ENCODE measurements around the gene DENND4B. TPM values are rescaled to one million over a fixed set of nuclear protein-coding genes. Genes with fewer than 3 reads are reported as not detected.

DENND4B gene
- total and polyA plus RNA-seq, 2 of the 4 experiments (the other 2 are of a cell fraction) = 1.8 to 25.2 TPM

DNA sequence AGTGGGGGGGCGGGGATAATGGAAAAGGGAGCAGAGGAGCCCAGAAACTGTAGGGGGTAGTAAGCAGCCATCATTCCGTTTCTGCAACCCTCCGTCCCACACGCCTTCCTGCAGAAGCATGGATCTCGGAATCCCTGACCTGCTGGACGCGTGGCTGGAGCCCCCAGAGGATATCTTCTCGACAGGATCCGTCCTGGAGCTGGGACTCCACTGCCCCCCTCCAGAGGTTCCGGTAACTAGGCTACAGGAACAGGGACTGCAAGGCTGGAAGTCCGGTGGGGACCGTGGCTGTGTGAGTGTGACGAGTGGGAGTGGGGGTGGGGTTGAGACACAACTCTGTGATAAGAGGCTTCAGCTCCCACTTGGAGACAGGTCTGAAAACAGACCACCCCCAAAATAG lies 21.9 kb upstream of the DENND4B start:
- peak overlapping the region; percentile 36; the same call in 1 of the 2 replicates for H4K91ac ChIP-seq (ENCODE audit: insufficient read depth, low read depth, low read length)
- peak overlapping the region; percentile 46 for H4K5ac ChIP-seq (ENCODE audit: low read depth, low read length)
- TF ChIP-seq, protein P1, sequence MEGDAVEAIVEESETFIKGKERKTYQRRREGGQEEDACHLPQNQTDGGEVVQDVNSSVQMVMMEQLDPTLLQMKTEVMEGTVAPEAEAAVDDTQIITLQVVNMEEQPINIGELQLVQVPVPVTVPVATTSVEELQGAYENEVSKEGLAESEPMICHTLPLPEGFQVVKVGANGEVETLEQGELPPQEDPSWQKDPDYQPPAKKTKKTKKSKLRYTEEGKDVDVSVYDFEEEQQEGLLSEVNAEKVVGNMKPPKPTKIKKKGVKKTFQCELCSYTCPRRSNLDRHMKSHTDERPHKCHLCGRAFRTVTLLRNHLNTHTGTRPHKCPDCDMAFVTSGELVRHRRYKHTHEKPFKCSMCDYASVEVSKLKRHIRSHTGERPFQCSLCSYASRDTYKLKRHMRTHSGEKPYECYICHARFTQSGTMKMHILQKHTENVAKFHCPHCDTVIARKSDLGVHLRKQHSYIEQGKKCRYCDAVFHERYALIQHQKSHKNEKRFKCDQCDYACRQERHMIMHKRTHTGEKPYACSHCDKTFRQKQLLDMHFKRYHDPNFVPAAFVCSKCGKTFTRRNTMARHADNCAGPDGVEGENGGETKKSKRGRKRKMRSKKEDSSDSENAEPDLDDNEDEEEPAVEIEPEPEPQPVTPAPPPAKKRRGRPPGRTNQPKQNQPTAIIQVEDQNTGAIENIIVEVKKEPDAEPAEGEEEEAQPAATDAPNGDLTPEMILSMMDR (conservative IDR thresholded peaks at IDR 0.05; ENCODE audit: low read depth, low read length) = no peak
- TF ChIP-seq RFX5 (IDR thresholded peaks at IDR 0.05; ENCODE audit: low read depth, low read length) (no peak), FOS (IDR thresholded peaks at IDR 0.05; ENCODE audit: low read depth, low read length) (no peak), NFE2L2 (IDR thresholded peaks at IDR 0.05; ENCODE audit: low read depth, low read length) (no peak), MAZ (IDR thresholded peaks at IDR 0.05; ENCODE audit: borderline replicate concordance, low read depth, low read length) (no peak), BHLHE40 (IDR thresholded peaks at IDR 0.05; ENCODE audit: low read depth, low read length) (no peak), POLR2A (IDR thresholded peaks at IDR 0.05; ENCODE audit: low read depth, low read length) (no peak), RAD21 (IDR thresholded peaks at IDR 0.05; ENCODE audit: low read length) (no peak), MXI1 (IDR thresholded peaks at IDR 0.05; ENCODE audit: borderline replicate concordance, low read depth, low read length) (no peak), MAFK (IDR thresholded peaks at IDR 0.05; ENCODE audit: low read depth, low read length) (no peak), SMC3 (IDR thresholded peaks at IDR 0.05; ENCODE audit: low read depth, low read length) (no peak), CEBPB (IDR thresholded peaks at IDR 0.05; ENCODE audit: low read depth, low read length) (no peak), CHD1 (IDR thresholded peaks at IDR 0.05; ENCODE audit: low read depth, low read length) (no peak), RCOR1 (IDR thresholded peaks at IDR 0.05; ENCODE audit: insufficient replicate concordance, low read length) (no peak)
- TF ChIP-seq, protein P2, sequence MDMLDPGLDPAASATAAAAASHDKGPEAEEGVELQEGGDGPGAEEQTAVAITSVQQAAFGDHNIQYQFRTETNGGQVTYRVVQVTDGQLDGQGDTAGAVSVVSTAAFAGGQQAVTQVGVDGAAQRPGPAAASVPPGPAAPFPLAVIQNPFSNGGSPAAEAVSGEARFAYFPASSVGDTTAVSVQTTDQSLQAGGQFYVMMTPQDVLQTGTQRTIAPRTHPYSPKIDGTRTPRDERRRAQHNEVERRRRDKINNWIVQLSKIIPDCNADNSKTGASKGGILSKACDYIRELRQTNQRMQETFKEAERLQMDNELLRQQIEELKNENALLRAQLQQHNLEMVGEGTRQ (IDR thresholded peaks at IDR 0.05; ENCODE audit: low read depth, low read length) = no peak
- TF ChIP-seq, protein P3, sequence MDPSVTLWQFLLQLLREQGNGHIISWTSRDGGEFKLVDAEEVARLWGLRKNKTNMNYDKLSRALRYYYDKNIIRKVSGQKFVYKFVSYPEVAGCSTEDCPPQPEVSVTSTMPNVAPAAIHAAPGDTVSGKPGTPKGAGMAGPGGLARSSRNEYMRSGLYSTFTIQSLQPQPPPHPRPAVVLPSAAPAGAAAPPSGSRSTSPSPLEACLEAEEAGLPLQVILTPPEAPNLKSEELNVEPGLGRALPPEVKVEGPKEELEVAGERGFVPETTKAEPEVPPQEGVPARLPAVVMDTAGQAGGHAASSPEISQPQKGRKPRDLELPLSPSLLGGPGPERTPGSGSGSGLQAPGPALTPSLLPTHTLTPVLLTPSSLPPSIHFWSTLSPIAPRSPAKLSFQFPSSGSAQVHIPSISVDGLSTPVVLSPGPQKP (IDR thresholded peaks at IDR 0.05; ENCODE audit: borderline replicate concordance, low read depth, low read length) = no peak
- H2BK15ac ChIP-seq (ENCODE audit: low read depth, low read length) = no peak overlapping the region
- 5% methylated on average over 4 of the region's 13 CpGs; no CpG with 5 or more reads in 1 of the 2 experiments for WGBS, 2 experiments (ENCODE audit: extremely low coverage in 2 of 2, insufficient read length in 1 of 2)
- H3K9me1 ChIP-seq (ENCODE audit: insufficient read depth, low read length) = peaks cover 7% of the 10 kb centered on the region; the same call in 1 of the 2 replicates
- H2AFZ ChIP-seq (replicated peaks; ENCODE audit: low read length, poor library complexity) = peak overlapping the region; percentile 90
- in situ Hi-C loops (cut with MboI; ENCODE audit: low sequenced_read_pairs) = loop anchor here (25.0 kb wide), 1 partner anchor 431 kb away; the partner anchor contains the start of genes S100A3, S100A4, S100A5 and S100A6
- dilution Hi-C loops (cut with HindIII; ENCODE audit: low sequenced_read_pairs, unreplicated experiment) = no loop called here
- peak overlapping the region; percentile 87 for H3K4me2 ChIP-seq (ENCODE audit: low read depth, low read length)
- no peak overlapping the region for H3K56ac ChIP-seq (ENCODE audit: extremely low read depth, insufficient read depth, low read length)
- ChIA-PET CTCF (interaction anchor here (1.2 kb wide), 1 partner anchor 9 kb away, joined by 4 read pairs; the partner anchor contains the start of gene JTB), POLR2A (ENCODE audit: unreplicated experiment) (interaction anchor here (1.3 kb wide), 1 partner anchor 22 kb away, joined by 5 read pairs; the partner anchor contains the start of gene RPS27)
- peak overlapping the region; percentile 73 for H2AK5ac ChIP-seq (ENCODE audit: low read depth, low read length)
- no peak for ATAC-seq (ENCODE audit: low read depth)
- H3K4me1 ChIP-seq (ENCODE audit: control insufficient read depth, insufficient read depth, low read length) = 0 out of 2 replicates have a peak, but pooled peaks cover 1% of the 10 kb centered on the region
- peak overlapping the region; percentile 4; the same call in 1 of the 2 replicates for H3K27ac ChIP-seq (ENCODE audit: insufficient read depth, low read length)
- peaks cover 5% of the 10 kb centered on the region for H3K36me3 ChIP-seq (ENCODE audit: control insufficient read depth, insufficient read depth, low read length)
- H2BK5ac ChIP-seq (ENCODE audit: low read depth, low read length, poor library complexity, severe bottlenecking) = no peak overlapping the region
- peak overlapping the region; percentile 88 for H2AK9ac ChIP-seq (replicated peaks; ENCODE audit: low read depth, low read length, poor library complexity)
- H3K9ac ChIP-seq (ENCODE audit: low read depth, low read length) = peak overlapping the region; percentile 21; the same call in 1 of the 2 replicates
- H2BK20ac ChIP-seq (ENCODE audit: low read depth, low read length) = no peak overlapping the region
- H4K8ac ChIP-seq (ENCODE audit: low read depth in 2 of 2, low read length in 2 of 2) = peak overlapping the region; percentile 8 to 93
- intact Hi-C loops (cut with micrococcal nuclease) = no loop called here
- H3K4me3 ChIP-seq (ENCODE audit: insufficient read depth, low read depth, low read length) = peak overlapping the region; percentile 48
- BruUV-seq (replicated peaks) = no TSS peak
- H3K27me3 ChIP-seq (ENCODE audit: control insufficient read depth, insufficient read depth, low read length) = no peaks in the 10 kb centered on the region
- H3K23ac ChIP-seq (ENCODE audit: low read depth, low read length) = peak overlapping the region; percentile 58; the same call in 1 of the 2 replicates
- H3K18ac ChIP-seq (ENCODE audit: low read depth, low read length) = no peak overlapping the region
- 0 out of 2 replicates have a peak overlapping the region, but pooled peaks have one; percentile 21 for H2BK120ac ChIP-seq (ENCODE audit: low read depth, low read length)
- no peak for DNase-seq
- peaks cover 5 to 36% of the 10 kb centered on the region in 2 experiments; a peak in 3 of 4 replicates for H3K79me1 ChIP-seq (ENCODE audit: low read depth in 1 of 2, low read length in 2 of 2)
- H4K20me1 ChIP-seq (ENCODE audit: insufficient read depth, low read length) = no peaks in the 10 kb centered on the region
- H3K4ac ChIP-seq (ENCODE audit: low read depth, low read length) = peak overlapping the region; percentile 80
- H3K14ac ChIP-seq (replicated peaks; ENCODE audit: low read depth, low read length) = peak overlapping the region; percentile 66
- H3K9me3 ChIP-seq (ENCODE audit: control insufficient read depth, insufficient read depth, low read length) = no peaks in the 10 kb centered on the region
